AG04449 (cell line): ENCODE results near the gene SDC4.

ENCODE experiments used
- CTCF ChIA-PET: fragments of 350-600 bp; formaldehyde crosslinking; extraction: SDS; loops from one replicate; lab custom pipeline; 2021; ENCODE audit warnings: antibody characterized with exemption; lab: Yijun Ruan, JAX
- POLR2A ChIA-PET: fragments of 400-600, 350-600 bp; formaldehyde crosslinking; extraction: SDS; loops from one replicate; lab custom pipeline; 2020; ENCODE audit warnings: antibody characterized with exemption, inconsistent platforms; lab: Yijun Ruan, JAX
- DNase-seq: peaks from one replicate; pipeline ENCODE4 v3.0.0-alpha.2; 2010; ENCODE audit warnings: low read depth, low spot score
- H3K4me3 ChIP-seq: 2 replicates; pipeline ENCODE4 v1.5.1; 2011; ENCODE audit warnings: low read depth, mild to moderate bottlenecking, control low read depth, low read length
- TF ChIP-seq, protein P1 (sequence below): IDR thresholded peaks from one replicate; pipeline ENCODE4 v1.5.1; 2011; ENCODE audit warnings: mild to moderate bottlenecking, moderate library complexity, low read length, control low read depth, inconsistent platforms; ENCODE audit not compliant: insufficient read depth; ENCODE audit errors: missing control alignments

The SDC4 gene

DNA sequence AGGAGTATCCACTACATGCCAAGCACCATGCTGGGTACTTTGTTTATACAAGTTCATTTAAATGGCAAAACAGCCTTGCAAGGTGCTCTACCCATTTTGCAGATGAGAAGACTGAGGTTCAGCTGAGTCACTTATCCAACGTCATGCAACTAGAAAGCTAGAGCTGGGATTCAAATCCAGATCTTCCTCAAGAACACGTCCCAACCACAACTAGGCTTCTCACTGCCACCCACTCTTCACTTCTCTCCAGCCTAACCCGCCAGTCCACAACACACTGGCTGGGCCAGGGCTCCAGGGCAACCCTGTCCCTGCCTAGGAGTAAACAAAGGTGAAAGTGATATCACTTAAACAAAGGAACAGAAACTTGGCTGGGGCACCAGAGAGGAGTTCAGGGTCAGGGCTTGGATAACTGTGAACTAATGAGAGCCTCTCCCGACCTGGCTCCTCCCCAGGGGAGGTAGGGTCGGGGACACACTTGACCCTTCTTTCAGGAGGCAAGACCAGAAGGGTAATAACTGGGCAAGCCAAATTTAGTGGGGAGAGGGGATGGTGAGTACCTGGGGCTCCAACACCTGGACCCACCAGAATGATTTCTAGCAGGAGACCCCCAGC, 7.9 kb downstream of the SDC4 start:
- ChIA-PET POLR2A (no interaction called here), CTCF (interaction anchor here (1.2 to 3.0 kb wide), 5 partner anchors 19 to 96 kb away, joined by 4 to 19 read pairs (median 9); partner anchors contain the start of gene SYS1)
- H3K4me3 ChIP-seq = no peak overlapping the region
- TF ChIP-seq, protein P1, sequence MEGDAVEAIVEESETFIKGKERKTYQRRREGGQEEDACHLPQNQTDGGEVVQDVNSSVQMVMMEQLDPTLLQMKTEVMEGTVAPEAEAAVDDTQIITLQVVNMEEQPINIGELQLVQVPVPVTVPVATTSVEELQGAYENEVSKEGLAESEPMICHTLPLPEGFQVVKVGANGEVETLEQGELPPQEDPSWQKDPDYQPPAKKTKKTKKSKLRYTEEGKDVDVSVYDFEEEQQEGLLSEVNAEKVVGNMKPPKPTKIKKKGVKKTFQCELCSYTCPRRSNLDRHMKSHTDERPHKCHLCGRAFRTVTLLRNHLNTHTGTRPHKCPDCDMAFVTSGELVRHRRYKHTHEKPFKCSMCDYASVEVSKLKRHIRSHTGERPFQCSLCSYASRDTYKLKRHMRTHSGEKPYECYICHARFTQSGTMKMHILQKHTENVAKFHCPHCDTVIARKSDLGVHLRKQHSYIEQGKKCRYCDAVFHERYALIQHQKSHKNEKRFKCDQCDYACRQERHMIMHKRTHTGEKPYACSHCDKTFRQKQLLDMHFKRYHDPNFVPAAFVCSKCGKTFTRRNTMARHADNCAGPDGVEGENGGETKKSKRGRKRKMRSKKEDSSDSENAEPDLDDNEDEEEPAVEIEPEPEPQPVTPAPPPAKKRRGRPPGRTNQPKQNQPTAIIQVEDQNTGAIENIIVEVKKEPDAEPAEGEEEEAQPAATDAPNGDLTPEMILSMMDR = no peak
- DNase-seq = no peak

DNA sequence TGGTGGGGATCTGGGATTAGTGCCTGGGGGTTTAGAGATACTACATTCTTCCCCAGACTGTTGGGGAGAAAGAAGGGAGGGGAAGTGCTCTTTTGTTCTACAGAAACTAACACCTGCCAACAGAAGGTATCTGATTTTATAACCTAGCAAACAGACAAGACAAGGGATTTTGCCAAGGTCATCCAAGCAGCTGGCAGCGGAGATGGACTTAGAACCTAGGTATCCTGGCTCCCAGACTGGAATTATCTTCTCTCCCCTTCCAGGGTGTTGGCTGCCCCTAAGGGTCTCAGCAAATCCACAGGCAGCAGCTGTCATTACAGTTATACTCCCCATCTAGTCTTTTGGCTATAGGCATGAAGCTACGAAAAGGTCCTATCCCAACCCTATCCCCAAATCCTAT, 8.4 kb downstream of the SDC4 start:
- H3K4me3 ChIP-seq = no peak overlapping the region
- ChIA-PET CTCF (interaction anchor here (1.2 to 3.0 kb wide), 4 partner anchors 19 to 97 kb away, joined by 4 to 15 read pairs (median 5); partner anchors contain the start of gene SYS1), POLR2A (interaction anchor here (3.8 kb wide), 1 partner anchor 8 kb away, joined by 91 read pairs; the partner anchor contains the start of gene SDC4)
- TF ChIP-seq, protein P1 = no peak
- no peak for DNase-seq

DNA sequence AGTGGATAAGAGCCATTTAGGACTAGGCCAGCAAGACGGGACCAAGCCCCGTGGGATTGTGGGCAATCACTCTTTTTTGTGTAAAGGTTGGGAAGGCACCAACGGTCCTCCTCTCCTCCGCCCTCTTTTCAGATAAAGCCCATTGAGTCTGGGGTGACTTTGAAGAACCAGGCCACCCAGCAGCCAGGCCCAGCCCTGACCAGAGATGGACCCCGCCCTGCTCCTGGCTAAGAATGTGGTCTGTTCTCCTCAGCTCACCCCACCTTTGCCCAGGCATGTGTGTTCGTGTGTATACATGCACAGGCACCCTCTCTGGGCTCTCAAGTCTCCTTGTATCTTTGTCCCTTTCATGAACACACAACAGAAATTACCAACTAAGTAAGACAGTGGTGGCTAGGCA, 9.1 kb downstream of the SDC4 start:
- DNase-seq = no peak
- CTCF ChIA-PET = interaction anchor here (1.0 to 7.5 kb wide), 6 partner anchors 13 to 98 kb away, joined by 4 to 74 read pairs (median 4); partner anchors contain the start of gene SYS1
- TF ChIP-seq, protein P1 = no peak
- H3K4me3 ChIP-seq = no peak overlapping the region
- POLR2A ChIA-PET = interaction anchor here (3.8 kb wide), 1 partner anchor 8 kb away, joined by 91 read pairs; the partner anchor contains the start of gene SDC4

DNA sequence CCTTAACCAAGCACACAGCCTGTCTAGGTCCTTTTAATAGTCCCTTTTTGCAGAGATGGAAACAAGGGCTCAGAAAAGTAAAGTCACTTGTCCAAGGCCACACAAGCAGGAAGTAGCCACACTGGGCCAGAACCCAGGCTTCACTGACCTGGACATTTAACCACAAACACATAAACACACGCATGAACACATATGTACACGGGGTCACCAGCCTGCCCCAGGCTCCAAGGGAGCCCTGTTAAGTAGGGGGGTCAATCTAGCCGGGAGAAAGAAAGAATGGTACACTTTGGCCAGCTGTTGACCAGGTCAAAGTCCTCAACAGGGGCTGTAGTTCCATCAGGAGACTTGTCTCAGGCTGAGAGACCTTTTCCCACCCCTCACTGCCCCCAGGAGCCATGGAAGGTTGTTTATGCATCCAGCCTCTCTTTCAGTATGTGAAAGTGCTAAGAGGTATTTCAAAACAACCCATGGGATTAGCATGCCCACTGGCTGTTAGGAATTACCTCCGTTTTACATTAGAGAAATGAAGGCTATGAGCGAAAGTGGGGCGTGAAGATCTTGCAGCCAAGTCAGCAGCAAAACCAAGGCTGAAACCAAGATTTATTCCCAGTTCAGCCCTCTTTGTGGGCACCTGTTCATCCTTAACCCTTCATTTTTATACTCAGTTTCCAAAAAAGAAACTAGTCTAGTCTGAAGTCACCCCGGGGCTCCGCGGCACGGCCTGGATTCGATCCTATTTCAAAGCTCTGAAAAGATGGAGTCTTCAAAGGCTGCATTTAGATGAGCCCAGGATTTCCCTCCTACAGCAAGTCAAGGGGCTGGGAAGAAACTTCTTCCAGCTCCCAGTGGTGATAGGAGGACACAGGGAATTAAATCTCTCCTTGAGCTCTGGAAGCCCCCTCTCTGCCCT, 9.8 kb downstream of the SDC4 start:
- ChIA-PET POLR2A (interaction anchor here (0.5 to 3.8 kb wide), 4 partner anchors 9 to 441 kb away, joined by 3 to 91 read pairs (median 4); partner anchors contain the start of gene SDC4), CTCF (interaction anchor here (1.0 to 7.5 kb wide), 9 partner anchors 12 to 99 kb away, joined by 3 to 74 read pairs (median 5); partner anchors contain the start of gene PIGT)
- H3K4me3 ChIP-seq = no peak overlapping the region; the same call in 1 of the 2 replicates

DNA sequence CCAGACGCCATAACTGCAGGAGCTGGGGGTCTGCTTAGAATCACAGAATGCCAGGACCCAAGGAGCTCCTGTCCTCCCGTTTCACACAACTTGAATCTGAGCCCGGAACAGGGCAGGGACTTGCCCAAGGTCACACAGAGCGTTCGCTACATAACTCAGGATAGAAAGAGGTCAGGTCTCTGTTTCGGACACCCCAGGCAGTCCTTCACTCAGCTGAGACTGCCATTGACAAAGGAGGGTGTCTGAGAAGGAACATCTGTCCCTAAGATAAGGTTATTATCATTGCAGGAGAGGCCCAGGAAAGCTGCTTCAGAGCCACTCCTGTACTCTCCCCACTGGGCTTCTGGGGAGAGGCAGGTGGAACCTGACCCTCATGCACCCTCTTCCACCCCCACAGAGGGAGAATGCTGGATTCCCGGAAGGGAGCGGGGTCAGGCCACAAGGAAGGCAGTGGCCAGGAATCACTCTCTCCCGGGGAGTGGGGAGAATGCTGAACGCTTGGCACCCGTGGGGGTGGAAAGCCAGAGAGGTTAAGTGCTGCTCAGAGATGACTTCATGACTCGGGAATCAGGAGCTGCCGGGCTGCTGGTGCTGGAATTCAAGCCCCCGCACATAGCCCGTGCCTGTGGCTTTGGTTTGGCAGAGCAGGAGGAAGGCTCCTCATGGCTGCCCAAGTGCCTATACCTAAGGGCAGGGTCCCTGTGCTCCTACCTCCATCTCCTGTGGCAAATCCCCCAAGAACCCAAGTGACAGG, 10.7 kb downstream of the SDC4 start:
- POLR2A ChIA-PET = interaction anchor here (0.5 to 3.8 kb wide), 11 partner anchors 10 to 552 kb away, joined by 3 to 91 read pairs (median 3); partner anchors contain the start of genes SDC4 and SYS1
- TF ChIP-seq, protein P1 = no peak
- DNase-seq = peak; percentile 87
- H3K4me3 ChIP-seq = no peak overlapping the region; the same call in 1 of the 2 replicates
- CTCF ChIA-PET = interaction anchor here (1.0 to 7.5 kb wide), 14 partner anchors 9 to 433 kb away, joined by 3 to 74 read pairs (median 4); partner anchors contain the start of genes PIGT and SYS1

More for the DNA sequence above, 9.8 kb downstream of the SDC4 start:
- TF ChIP-seq, protein P1 = no peak
- DNase-seq = no peak
